CD4-positive, alpha-beta T cell (primary cell): ENCODE measurements around the gene SLC10A1. TPM values are rescaled to one million over a fixed set of nuclear protein-coding genes. Genes with fewer than 3 reads are reported as not detected.
"Not testable (repeated sequence)": the region's sequence is repeated elsewhere in the genome, so short reads cannot be mapped to it uniquely, and the experiment has no call there.

Source experiments
- ATAC-seq: fragments of 200-7000 bp; cut with Tn5 transposase; one replicate; pipeline ENCODE4 v1.10.0; 2022; ENCODE audit warnings: mild to moderate bottlenecking; ENCODE audit not compliant: poor library complexity
- CTCF ChIA-PET: fragments of 350-600 bp; sonication (Branson Sonifier 250); formaldehyde crosslinking; loops from one replicate; lab custom pipeline; 2021; ENCODE audit warnings: antibody characterized with exemption, inconsistent platforms; lab: Charles Lee
- POLR2A ChIA-PET: fragments of 350-600 bp; sonication (Branson Sonifier 250); formaldehyde crosslinking; loops from one replicate; lab custom pipeline; 2021; ENCODE audit warnings: antibody characterized with exemption, inconsistent platforms; lab: Charles Lee
- DNase-seq, 14 experiments: peaks; one replicate each; pipeline ENCODE4 v3.0.0-alpha.2; 2013 to 2020; ENCODE audit warnings: mixed read lengths in 2 of 14
- H3K27ac ChIP-seq, 2 donors: one replicate each; pipeline versions ENCODE4 v1.5.1 to v1.7.0; 2013; ENCODE audit warnings: low read length in 2 of 2, low read depth in 1 of 2, mild to moderate bottlenecking in 1 of 2
- H3K27me3 ChIP-seq, 2 experiments: 1 replicate in 1 of 2; 2 replicates in 1 of 2; pipeline versions ENCODE4 v1.6.1 to v1.7.0; 2013; ENCODE audit warnings: low read length in 2 of 2, control low read depth in 1 of 2, mild to moderate bottlenecking in 1 of 2, moderate library complexity in 1 of 2; ENCODE audit not compliant: insufficient read depth in 2 of 2, control insufficient read depth in 1 of 2
- H3K36me3 ChIP-seq: one replicate; pipeline ENCODE4 v1.6.1; 2013; ENCODE audit warnings: low read length, control low read depth; ENCODE audit not compliant: insufficient read depth
- H3K4me1 ChIP-seq: one replicate; pipeline ENCODE4 v1.6.1; 2013; ENCODE audit warnings: low read length, control low read depth; ENCODE audit not compliant: insufficient read depth
- H3K4me3 ChIP-seq: one replicate; pipeline ENCODE4 v1.5.1; 2013; ENCODE audit warnings: mild to moderate bottlenecking, low read length, moderate library complexity
- H3K9me3 ChIP-seq, 2 experiments: 1 replicate in 1 of 2; 2 replicates in 1 of 2; pipeline versions ENCODE4 v1.6.1 to v1.7.0; 2013; ENCODE audit warnings: low read length in 2 of 2, mild to moderate bottlenecking in 2 of 2, control low read depth in 1 of 2, moderate library complexity in 1 of 2; ENCODE audit not compliant: control insufficient read depth in 1 of 2, insufficient read depth in 1 of 2
- H3K27ac Mint-ChIP-seq: one replicate; pipeline ENCODE4 v1.8.0; 2020; ENCODE audit warnings: mixed read lengths
- H3K27me3 Mint-ChIP-seq: one replicate; pipeline ENCODE4 v1.8.0; 2021; ENCODE audit warnings: mixed read lengths
- H3K36me3 Mint-ChIP-seq: one replicate; pipeline ENCODE4 v1.8.0; 2021; ENCODE audit warnings: low read depth, mixed read lengths
- H3K4me1 Mint-ChIP-seq: one replicate; pipeline ENCODE4 v1.8.0; 2021; ENCODE audit warnings: low read depth, mixed read lengths
- H3K4me3 Mint-ChIP-seq: one replicate; pipeline ENCODE4 v1.8.0; 2020; ENCODE audit warnings: mild to moderate bottlenecking, mixed read lengths
- H3K9me3 Mint-ChIP-seq: one replicate; pipeline ENCODE4 v1.8.0; 2020; ENCODE audit warnings: mixed read lengths
- CTCF ChIP-seq: fragments of 200-600 bp; IDR thresholded peaks from one replicate; pipeline ENCODE4 v1.8.0; 2022; ENCODE audit warnings: antibody characterized with exemption, mild to moderate bottlenecking
- intact Hi-C, 2 experiments: fragments of 100-400 bp; cut with DNase I in 1 of 2; cut with micrococcal nuclease in 1 of 2; formaldehyde crosslinking; loops; one replicate each; pipeline versions ENCODE4 v1.15.1 to v1.9.0; 2023 to 2025; cut with DNase I, micrococcal nuclease
- total RNA-seq, 174 experiments: library from RNA in 2 of 174; stranded (reverse) in 2 of 174; gene quantifications; one replicate each; pipeline ENCODE4 v1.2.3 and lab custom pipeline; 2021 to 2026

The SLC10A1 gene
- total RNA-seq, 2 experiments from 2014 or later: not detected

DNA sequence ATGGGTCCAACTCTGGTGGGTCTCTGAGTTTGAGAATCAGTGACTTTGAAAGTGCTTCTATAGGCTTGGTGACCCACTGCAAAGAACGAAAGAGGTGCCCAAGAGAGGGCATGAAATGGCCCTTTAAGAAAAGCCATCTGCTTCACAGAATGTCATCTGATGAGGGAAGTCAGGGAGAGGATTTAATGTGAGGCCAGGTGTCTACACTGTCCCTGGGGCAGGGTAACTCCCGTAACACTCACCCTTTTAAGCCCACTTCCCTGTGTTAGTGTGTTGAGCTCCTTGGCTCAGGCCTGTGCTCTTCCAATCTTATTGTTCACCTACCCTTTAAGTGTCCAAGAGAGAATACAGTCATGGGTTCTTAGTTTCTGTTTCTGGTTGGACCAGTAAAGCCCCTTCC is 46.5 kb downstream of the SLC10A1 start:
- CTCF ChIA-PET: no interaction called here

GRCh38 chr14:69749956-69750355 is 47.1 kb downstream of the SLC10A1 start:
- no peak for TF ChIP-seq CTCF
- DNase-seq (no peak), ATAC-seq (no peak)
- no peaks in the 10 kb centered on the region for H3K27me3 Mint-ChIP-seq
- no peaks in the 10 kb centered on the region for H3K36me3 ChIP-seq
- intact Hi-C loops: no loop called here
- CTCF ChIA-PET: no interaction called here
- H3K4me1 ChIP-seq: peaks cover 4% of the 10 kb centered on the region
- no peak overlapping the region for H3K27ac ChIP-seq
- H3K27ac Mint-ChIP-seq: no peak overlapping the region
- peaks cover 7% of the 10 kb centered on the region for H3K4me1 Mint-ChIP-seq
- no peak overlapping the region for H3K4me3 ChIP-seq
- H3K9me3 Mint-ChIP-seq: no peaks in the 10 kb centered on the region
- H3K9me3 ChIP-seq: no peaks in the 10 kb centered on the region
- H3K4me3 Mint-ChIP-seq: no peak overlapping the region
- no peaks in the 10 kb centered on the region for H3K36me3 Mint-ChIP-seq
- POLR2A ChIA-PET: interaction anchor here (1.4 kb wide), 1 partner anchor 17 kb away, joined by 8 read pairs; the partner anchor contains the start of gene SRSF5
- H3K27me3 ChIP-seq: no peaks in the 10 kb centered on the region

More for the DNA sequence above, 46.5 kb downstream of the SLC10A1 start:
- H3K36me3 ChIP-seq: no peaks in the 10 kb centered on the region
- H3K27ac ChIP-seq: no peak overlapping the region
- no peak overlapping the region for H3K27ac Mint-ChIP-seq
- no peak for DNase-seq
- H3K27me3 ChIP-seq: no peaks in the 10 kb centered on the region
- TF ChIP-seq CTCF: no peak
- H3K4me3 ChIP-seq: no peak overlapping the region
- POLR2A ChIA-PET: interaction anchor here (1.4 kb wide), 1 partner anchor 17 kb away, joined by 8 read pairs; the partner anchor contains the start of gene SRSF5
- H3K4me1 Mint-ChIP-seq: peaks cover 13% of the 10 kb centered on the region
- H3K4me3 Mint-ChIP-seq: no peak overlapping the region
- no peak for ATAC-seq
- no peaks in the 10 kb centered on the region for H3K9me3 Mint-ChIP-seq
- H3K9me3 ChIP-seq: no peaks in the 10 kb centered on the region
- intact Hi-C loops: no loop called here
- no peaks in the 10 kb centered on the region for H3K27me3 Mint-ChIP-seq
- peaks cover 9% of the 10 kb centered on the region for H3K4me1 ChIP-seq
- H3K36me3 Mint-ChIP-seq: no peaks in the 10 kb centered on the region

DNA sequence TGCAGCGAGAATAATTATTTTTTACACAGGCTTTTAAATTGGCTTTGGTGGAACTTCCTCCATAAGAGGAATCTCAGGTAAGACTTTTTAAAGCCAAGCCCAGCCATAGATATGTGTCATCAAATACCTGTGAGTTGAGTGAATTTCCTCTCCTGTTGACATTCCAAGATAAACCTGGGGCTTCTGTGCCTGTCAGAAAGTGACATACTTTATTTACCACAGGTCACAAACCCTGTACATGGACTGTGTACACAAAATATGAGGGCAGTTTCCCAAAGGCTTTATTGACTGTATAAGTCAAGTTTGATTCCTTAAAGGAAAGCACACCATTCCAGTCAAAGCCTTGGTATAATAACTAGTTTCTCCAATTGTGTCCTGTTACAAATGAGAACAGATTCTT is 56.0 kb downstream of the SLC10A1 start:
- H3K36me3 ChIP-seq: no peaks in the 10 kb centered on the region
- TF ChIP-seq CTCF: no peak
- peaks cover 3% of the 10 kb centered on the region for H3K4me1 Mint-ChIP-seq
- no peak overlapping the region for H3K27ac Mint-ChIP-seq
- no peak overlapping the region for H3K4me3 Mint-ChIP-seq
- peaks cover 1% of the 10 kb centered on the region for H3K27me3 Mint-ChIP-seq
- peaks cover under 1% of the 10 kb centered on the region for H3K4me1 ChIP-seq
- H3K27ac ChIP-seq: no peak overlapping the region
- peaks cover 0 to 12% of the 10 kb centered on the region in 2 experiments for H3K9me3 ChIP-seq
- DNase-seq (no peak), ATAC-seq (no peak)
- no peak overlapping the region for H3K4me3 ChIP-seq
- ChIA-PET CTCF (no interaction called here), POLR2A (no interaction called here)
- H3K27me3 ChIP-seq: no peaks in the 10 kb centered on the region
- intact Hi-C loops: no loop called here
- peaks cover 2% of the 10 kb centered on the region for H3K9me3 Mint-ChIP-seq
- H3K36me3 Mint-ChIP-seq: no peaks in the 10 kb centered on the region

DNA sequence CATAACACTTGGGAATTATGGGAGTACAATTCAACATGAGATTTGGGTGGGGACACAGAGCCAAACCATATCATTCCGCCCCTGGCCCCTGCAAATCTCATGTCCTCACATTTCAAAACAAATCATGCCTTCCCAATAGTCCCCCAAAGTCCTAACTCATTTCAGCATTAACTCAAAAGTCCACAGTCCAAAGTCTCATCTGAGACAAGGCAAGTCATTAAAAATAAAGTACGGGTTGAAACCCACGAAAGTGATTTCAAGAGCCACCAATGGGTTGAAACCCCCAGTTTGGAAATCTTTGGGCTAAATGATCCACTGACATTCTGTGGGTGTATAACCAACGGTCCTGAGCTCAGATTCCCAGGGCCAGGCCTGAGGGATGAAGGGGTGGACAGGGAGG is 60.6 kb downstream of the SLC10A1 start:
- H3K9me3 ChIP-seq, DNase-seq, H3K4me3 ChIP-seq, H3K9me3 Mint-ChIP-seq, H3K4me1 Mint-ChIP-seq, POLR2A ChIA-PET, H3K4me1 ChIP-seq, H3K4me3 Mint-ChIP-seq, H3K36me3 ChIP-seq, CTCF ChIA-PET, H3K27ac Mint-ChIP-seq, H3K36me3 Mint-ChIP-seq, intact Hi-C loops, H3K27me3 ChIP-seq, H3K27me3 Mint-ChIP-seq, H3K27ac ChIP-seq, ATAC-seq: not testable (repeated sequence)

DNA sequence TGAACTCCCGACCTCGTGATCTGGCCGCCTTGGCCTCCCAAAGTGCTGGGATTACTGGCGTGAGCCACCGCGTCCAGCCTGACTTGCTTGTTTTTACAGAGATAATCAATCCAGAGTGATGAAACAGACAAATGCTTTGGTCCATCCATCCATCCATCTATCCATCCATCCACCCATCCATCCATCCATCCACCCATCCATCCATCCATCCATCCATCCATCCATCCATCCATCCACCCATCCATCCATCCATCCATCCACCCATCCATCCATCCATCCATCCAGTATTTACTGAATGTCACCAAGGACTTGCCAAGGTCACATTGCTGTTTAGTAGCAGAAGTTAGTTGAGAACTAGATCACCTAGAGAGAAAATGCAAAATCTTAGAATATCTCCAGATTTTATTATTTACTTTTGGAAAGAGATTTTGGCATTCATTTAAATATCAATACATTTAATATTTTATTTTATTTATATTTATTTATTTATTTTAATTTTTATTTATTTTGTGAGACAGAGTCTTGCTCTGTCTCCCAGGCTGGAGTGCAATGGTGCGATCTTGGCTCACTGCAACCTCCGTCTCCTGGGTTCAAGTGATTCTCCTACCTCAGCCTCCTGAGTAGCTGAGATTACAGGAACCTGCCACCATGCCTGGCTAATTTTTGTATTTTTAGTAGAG is 65.0 kb downstream of the SLC10A1 start:
- intact Hi-C loops: loop anchor here (2.0 to 5.0 kb wide), 2 partner anchors 295 to 297 kb away; no protein-coding TSS in a partner anchor
- POLR2A ChIA-PET, H3K4me3 ChIP-seq: not testable (repeated sequence)

More for the DNA sequence above, 65.0 kb downstream of the SLC10A1 start:
- H3K9me3 ChIP-seq, ATAC-seq, H3K27me3 ChIP-seq, H3K36me3 ChIP-seq, H3K27ac ChIP-seq, H3K9me3 Mint-ChIP-seq, H3K4me3 Mint-ChIP-seq, H3K4me1 ChIP-seq, DNase-seq, H3K27ac Mint-ChIP-seq, H3K27me3 Mint-ChIP-seq, H3K36me3 Mint-ChIP-seq: not testable (repeated sequence)
- CTCF ChIA-PET: interaction anchor here (1.3 kb wide), 1 partner anchor 134 kb away, joined by 3 read pairs; no protein-coding TSS in a partner anchor
- peaks cover 14% of the 10 kb centered on the region for H3K4me1 Mint-ChIP-seq
